K562 (cell line): Measurements from ENCODE around the gene TRIP10. TPM values are rescaled to one million over a fixed set of nuclear protein-coding genes. Genes with fewer than 3 reads are reported as not detected.
"Not testable (repeated sequence)": the region's sequence is repeated elsewhere in the genome, so short reads cannot be mapped to it uniquely, and the experiment has no call there.

Experiments
- ATAC-seq: fragments of 200-7000 bp; cut with Tn5 transposase; 3 replicates; pipeline ENCODE4 v1.9.1; 2020; ENCODE audit warnings: moderate library complexity
- BruUV-seq: library from RNA; stranded (reverse); fragments of 400-500 nt; replicated peaks from 2 replicates; lab custom pipeline; 2021; lab: Mats Ljungman, UMichigan
- CTCF ChIA-PET: fragments of 300-600 bp; formaldehyde crosslinking; extraction: SDS; loops from one replicate; lab custom pipeline; 2021; ENCODE audit warnings: low intra/inter-chr PET ratio; lab: Yijun Ruan, JAX
- POLR2A ChIA-PET: fragments of 300-600, 350-650 bp; sonication (Branson Sonifier 250); formaldehyde crosslinking; extraction: SDS; loops from one replicate; lab custom pipeline; 2021; ENCODE audit warnings: antibody characterized with exemption, inconsistent platforms; lab: Yijun Ruan, JAX
- DNase-seq, 4 experiments: peaks; one replicate each; pipeline versions ENCODE4 v3.0.0 to v3.0.0-alpha.2; 2011 to 2018; ENCODE audit warnings: low spot score in 3 of 4, mixed read lengths in 3 of 4; ENCODE audit errors: extremely low read depth in 1 of 4
- FAIRE-seq: peaks from 2 replicates; lab custom pipeline; 2011; peaks lifted over from hg19 to GRCh38; lab: Jason Lieb, UNC
- H2AFZ ChIP-seq: 2 replicates; pipeline ENCODE4 v1.6.0; 2011; ENCODE audit warnings: low read depth, low read length, control low read depth, inconsistent platforms
- H3K27ac ChIP-seq: fragments of 200-600 bp; 3 replicates; pipeline ENCODE4 v1.8.0; 2011; ENCODE audit warnings: low read depth, mild to moderate bottlenecking, control low read depth, inconsistent platforms, low read length, moderate library complexity, mixed read lengths; ENCODE audit errors: extremely low read depth
- H3K27me3 ChIP-seq, 2 experiments: fragments of 300-600 bp in 1 of 2; 2 replicates in 1 of 2; 3 replicates in 1 of 2; pipeline versions ENCODE4 v1.6.0 to v1.8.0; 2011; ENCODE audit warnings: inconsistent platforms in 2 of 2, low read length in 2 of 2, mild to moderate bottlenecking in 1 of 2, mixed read lengths in 1 of 2, moderate library complexity in 1 of 2; ENCODE audit not compliant: control insufficient read depth in 2 of 2, insufficient read depth in 2 of 2
- H3K36me3 ChIP-seq: fragments of 300-600 bp; 3 replicates; pipeline ENCODE4 v1.8.0; 2011; ENCODE audit warnings: mild to moderate bottlenecking, low read length, inconsistent platforms; ENCODE audit not compliant: control insufficient read depth, insufficient read depth
- H3K4me1 ChIP-seq, 2 experiments: fragments of 200-600 bp in 1 of 2; replicated peaks in 1 of 2; 2 replicates in 1 of 2; 3 replicates in 1 of 2; pipeline versions ENCODE4 v1.5.1 to v1.8.0; 2011; ENCODE audit warnings: inconsistent platforms in 2 of 2, low read length in 2 of 2, mild to moderate bottlenecking in 1 of 2, mixed read lengths in 1 of 2, moderate library complexity in 1 of 2; ENCODE audit not compliant: control insufficient read depth in 2 of 2, insufficient read depth in 2 of 2
- H3K4me2 ChIP-seq: 2 replicates; pipeline ENCODE4 v1.6.1; 2011; ENCODE audit warnings: low read length, control low read depth, inconsistent platforms, mixed read lengths; ENCODE audit not compliant: insufficient read depth
- H3K4me3 ChIP-seq: fragments of 200-600 bp; sonication (generic), shearing (Covaris generic); 2 replicates; pipeline ENCODE4 v1.5.1; 2016; ENCODE audit warnings: control low read depth, inconsistent platforms
- H3K79me2 ChIP-seq: fragments of 200-600 bp; 3 replicates; pipeline ENCODE4 v1.8.0; 2011; ENCODE audit warnings: low read length, inconsistent platforms; ENCODE audit not compliant: control insufficient read depth, insufficient read depth
- H3K9ac ChIP-seq, 2 experiments: 2 replicates each; pipeline versions ENCODE4 v1.6.0 to v1.6.1; 2011; ENCODE audit warnings: low read depth in 2 of 2, low read length in 2 of 2, control low read depth in 1 of 2, inconsistent platforms in 1 of 2, mild to moderate bottlenecking in 1 of 2, mixed read lengths in 1 of 2; ENCODE audit not compliant: insufficient read depth in 1 of 2
- H3K9me1 ChIP-seq: one replicate; pipeline ENCODE4 v1.6.0; 2011; ENCODE audit warnings: inconsistent platforms, mild to moderate bottlenecking, low read length, moderate library complexity; ENCODE audit not compliant: control insufficient read depth, insufficient read depth
- H3K9me3 ChIP-seq: replicated peaks from 2 replicates; pipeline ENCODE4 v1.5.1; 2011; ENCODE audit warnings: low read depth, low read length, inconsistent platforms; ENCODE audit not compliant: control insufficient read depth, insufficient read depth
- H4K20me1 ChIP-seq: replicated peaks from 2 replicates; pipeline ENCODE4 v1.6.1; 2011; ENCODE audit warnings: low read length, inconsistent platforms, mixed read lengths; ENCODE audit not compliant: control insufficient read depth, insufficient read depth
- ID3 ChIP-seq, 2 experiments: fragments of 250-450 bp in 1 of 2; fragments of 450-650 bp in 1 of 2; sonication (Bioruptor Pico) in 1 of 2; IDR thresholded peaks; 2 replicates each; pipeline versions ENCODE4 v1.6.1 to v1.8.0; 2016 to 2021; ENCODE audit warnings: mild to moderate bottlenecking in 2 of 2, moderate library complexity in 2 of 2, missing compliant biosample characterization in 1 of 2, missing genetic modification characterization in 1 of 2
- MED1 ChIP-seq: sonication (generic); formaldehyde crosslinking; IDR thresholded peaks from 2 replicates; pipeline ENCODE4 v1.8.1; 2023; ENCODE audit warnings: missing genetic modification reagents, borderline replicate concordance
- PHF21A ChIP-seq: fragments of 450-650 bp; IDR thresholded peaks from 2 replicates; pipeline ENCODE4 v1.6.1; 2017; ENCODE audit warnings: low read depth, borderline replicate concordance
- POLR2G ChIP-seq: fragments of 200-400 bp; formaldehyde crosslinking; IDR thresholded peaks from 2 replicates; pipeline ENCODE4 v1.6.1; 2017; ENCODE audit warnings: low read depth, mild to moderate bottlenecking, antibody characterized with exemption, low read length, moderate library complexity
- RBFOX2 ChIP-seq: fragments of 200-400 bp; formaldehyde crosslinking; IDR thresholded peaks from 2 replicates; pipeline ENCODE4 v1.6.1; 2017; ENCODE audit warnings: low read depth, mild to moderate bottlenecking, low read length, moderate library complexity
- TSC22D4 ChIP-seq: fragments of 450-650 bp; IDR thresholded peaks from 2 replicates; pipeline ENCODE4 v1.6.1; 2016; ENCODE audit warnings: missing genetic modification characterization, missing biosample characterization, control low read depth
- XRCC3 ChIP-seq: fragments of 450-650 bp; IDR thresholded peaks from 2 replicates; pipeline ENCODE4 v1.6.1; 2017; ENCODE audit warnings: mild to moderate bottlenecking, moderate library complexity
- ZNF449 ChIP-seq: fragments of 250-450 bp; sonication (Bioruptor Pico); IDR thresholded peaks from 2 replicates; pipeline ENCODE4 v1.8.0; 2022; ENCODE audit warnings: moderate library complexity, mild to moderate bottlenecking, inconsistent platforms
- ZNF75A ChIP-seq: fragments of 450-650 bp; formaldehyde crosslinking; IDR thresholded peaks from 2 replicates; pipeline ENCODE4 v1.4.0; 2020; ENCODE audit warnings: mild to moderate bottlenecking
- WGBS: fragments of 100-300 bp; shearing (Covaris generic); methylation state at CpG from one replicate; pipeline ENCODE4 v1.1.6; 2016; ENCODE audit warnings: low coverage, mixed read lengths; ENCODE audit not compliant: insufficient coverage; ENCODE audit errors: missing lambda C conversion rate; 5-methylcytosine and 5-hydroxymethylcytosine counted together
- in situ Hi-C: fragments of 300-500 bp; cut with MboI; formaldehyde crosslinking; loops from 4 replicates; pipeline ENCODE4 v1.15.0; 2018; ENCODE audit warnings: inconsistent platforms, mixed read lengths
- intact Hi-C: fragments of 100-400 bp; cut with micrococcal nuclease; formaldehyde crosslinking; loops from 2 replicates; pipeline ENCODE4 v1.14.2; 2022
- polyA plus RNA-seq, 8 experiments: library from polyadenylated mRNA; depleted of rRNA in 4 of 8; stranded (reverse) in 5 of 8; unstranded in 3 of 8; fragments of >200 nt; fragmentation: Nextera tagmentation in 2 of 8; fragmentation: Illumina TruSeq in 1 of 8; extraction: Ambion mirVana in 2 of 8; extraction: Trizol in 1 of 8; gene quantifications; 2 replicates each; pipeline versions ENCODE4 v1.2.1 to v1.2.3, GENCODE V29; 2011 to 2014; ENCODE audit warnings: inconsistent platforms in 1 of 8, missing spikeins in 1 of 8
- total RNA-seq, 7 experiments: library from RNA; depleted of rRNA in 6 of 7; stranded (reverse); fragments of >200 nt in 6 of 7; fragmentation: Illumina TruSeq in 2 of 7; extraction: Trizol in 2 of 7; gene quantifications; 2 replicates each; pipeline versions ENCODE4 v1.2.1 to v1.2.3, GENCODE V29; 2011 to 2021; ENCODE audit warnings: low replicate concordance in 1 of 7

TRIP10 gene
- total and polyA plus RNA-seq, 9 of the 15 experiments (the other 6 are each of a cell fraction or from before 2014, with no cell fraction given) = 1.2 to 66.8 (median 36.1) TPM

- Histone ChIP-seq H3K9me1 (no peaks in the 10 kb centered on the region), H3K36me3 (peaks cover 97% of the 10 kb centered on the region; the same call in 2 of the 3 replicates), H4K20me1 (no peaks in the 10 kb centered on the region; the same call in 1 of the 2 replicates), H3K79me2 (peaks cover 8% of the 10 kb centered on the region), H3K27ac (no peak overlapping the region), H2AFZ (no peak overlapping the region), H3K27me3 (no peaks in the 10 kb centered on the region), H3K4me2 (no peak overlapping the region), H3K9me3 (no peaks in the 10 kb centered on the region), H3K9ac (peak overlapping the region in 1 of 2 experiments; percentile 13; a peak in 1 of 4 replicates), H3K4me1 (peaks cover 5 to 31% of the 10 kb centered on the region in 2 experiments; a peak in 4 of 5 replicates), H3K4me3 (no peak overlapping the region)
- ChIA-PET POLR2A (interaction anchor here (0.5 to 1.3 kb wide), 2 partner anchors 9 to 1466 kb away, joined by 3 to 7 read pairs; partner anchors contain the start of gene GPR108), CTCF (no interaction called here)
- TF ChIP-seq ID3 (CRISPR knock-in tag; IDR thresholded peaks at IDR 0.05) (no peak), ID3 (tag; IDR thresholded peaks at IDR 0.05) (no peak), ZNF75A (no peak), TSC22D4 (tag) (no peak), ZNF449 (CRISPR knock-in tag) (no peak), POLR2G (peak; percentile 49), PHF21A (no peak), RBFOX2 (peak; percentile 57), XRCC3 (no peak), MED1 (no peak)
- 95% methylated on average over 13 of the region's 24 CpGs for WGBS
- intact Hi-C loops (no loop called here), in situ Hi-C loops (no loop called here)
- no peak for DNase-seq
- FAIRE-seq = no peak
- BruUV-seq = no TSS peak
- ATAC-seq = no peak
These were observed 6.5 kb downstream of the TRIP10 start for GRCh38 chr19:6745965-6746364.

- H3K9me1 ChIP-seq, BruUV-seq, H2AFZ ChIP-seq, CTCF ChIA-PET, H4K20me1 ChIP-seq, in situ Hi-C loops, H3K9me3 ChIP-seq, H3K4me2 ChIP-seq, DNase-seq, H3K79me2 ChIP-seq, intact Hi-C loops, H3K27ac ChIP-seq, FAIRE-seq, H3K27me3 ChIP-seq, ATAC-seq, H3K9ac ChIP-seq, H3K4me3 ChIP-seq: not testable (repeated sequence)
- 86% methylated on average over 7 of the region's 10 CpGs for WGBS
- Histone ChIP-seq H3K36me3 (peaks cover 87% of the 10 kb centered on the region; the same call in 2 of the 3 replicates), H3K4me1 (peaks cover 0 to 32% of the 10 kb centered on the region in 2 experiments; a peak in 3 of 5 replicates)
- POLR2A ChIA-PET = interaction anchor here (1.0 kb wide), 1 partner anchor 13 kb away, joined by 4 read pairs; no protein-coding TSS in a partner anchor
These were observed 9.1 kb downstream of the TRIP10 start for GRCh38 chr19:6748543-6748942.
